Trophoblast cell (in vitro differentiated cells and primary cell): ENCODE measurements around the gene FCER2.
A peak's percentile ranks its signal among the peaks of the same experiment; 100 is the strongest.

ENCODE experiments used
- DNase-seq, 2 donors: peaks; one replicate each; pipeline ENCODE4 v3.0.0-alpha.2; 2016
- H2AFZ ChIP-seq: 2 replicates; pipeline ENCODE4 v1.6.1; 2013; ENCODE audit warnings: low read length, moderate library complexity, mild to moderate bottlenecking; ENCODE audit not compliant: insufficient read depth, poor library complexity
- H2AK5ac ChIP-seq: 2 replicates; pipeline ENCODE4 v1.6.1; 2013; ENCODE audit warnings: mild to moderate bottlenecking, low read length
- H2BK120ac ChIP-seq: 2 replicates; pipeline ENCODE4 v1.6.1; 2013; ENCODE audit warnings: low read length, mild to moderate bottlenecking, moderate library complexity; ENCODE audit not compliant: insufficient read depth, poor library complexity
- H2BK12ac ChIP-seq: 2 replicates; pipeline ENCODE4 v1.6.1; 2013; ENCODE audit warnings: mild to moderate bottlenecking, low read length, moderate library complexity
- H2BK5ac ChIP-seq: 2 replicates; pipeline ENCODE4 v1.6.1; 2013; ENCODE audit warnings: low read length, low read depth, moderate library complexity, mild to moderate bottlenecking; ENCODE audit not compliant: poor library complexity
- H3K14ac ChIP-seq: 2 replicates; pipeline ENCODE4 v1.6.1; 2013; ENCODE audit warnings: mild to moderate bottlenecking, low read length
- H3K18ac ChIP-seq: 2 replicates; pipeline ENCODE4 v1.6.1; 2013; ENCODE audit warnings: mild to moderate bottlenecking, low read length
- H3K23ac ChIP-seq: 2 replicates; pipeline ENCODE4 v1.6.1; 2013; ENCODE audit warnings: low read length
- H3K27ac ChIP-seq: 2 replicates; pipeline ENCODE4 v1.5.1; 2013; ENCODE audit warnings: low read depth, mild to moderate bottlenecking, inconsistent platforms, low read length, moderate library complexity
- H3K27me3 ChIP-seq: 2 replicates; pipeline ENCODE4 v1.6.1; 2013; ENCODE audit warnings: inconsistent platforms, mild to moderate bottlenecking, low read length, moderate library complexity; ENCODE audit not compliant: insufficient read depth
- H3K36me3 ChIP-seq, 2 experiments: 1 replicate in 1 of 2; 2 replicates in 1 of 2; pipeline ENCODE4 v1.6.1; 2013; ENCODE audit warnings: low read length in 2 of 2, mild to moderate bottlenecking in 2 of 2, moderate library complexity in 1 of 2; ENCODE audit not compliant: insufficient read depth in 2 of 2, control insufficient read depth in 1 of 2
- H3K4ac ChIP-seq: 2 replicates; pipeline ENCODE4 v1.6.1; 2013; ENCODE audit warnings: low read depth, mild to moderate bottlenecking, low read length, moderate library complexity
- H3K4me1 ChIP-seq, 2 experiments: 1 replicate in 1 of 2; 2 replicates in 1 of 2; pipeline ENCODE4 v1.6.1; 2013; ENCODE audit warnings: low read length in 2 of 2, mild to moderate bottlenecking in 2 of 2, moderate library complexity in 1 of 2; ENCODE audit not compliant: insufficient read depth in 2 of 2, control insufficient read depth in 1 of 2
- H3K4me2 ChIP-seq: 2 replicates; pipeline ENCODE4 v1.6.1; 2013; ENCODE audit warnings: inconsistent platforms, mild to moderate bottlenecking, low read length, moderate library complexity
- H3K4me3 ChIP-seq: 2 replicates; pipeline ENCODE4 v1.5.1; 2013; ENCODE audit warnings: mild to moderate bottlenecking, low read depth, low read length, inconsistent platforms
- H3K79me1 ChIP-seq: one replicate; pipeline ENCODE4 v1.6.1; 2013; ENCODE audit warnings: low read length
- H3K79me2 ChIP-seq: 2 replicates; pipeline ENCODE4 v1.6.1; 2013; ENCODE audit warnings: low read length, mild to moderate bottlenecking; ENCODE audit not compliant: control insufficient read depth, insufficient read depth, poor library complexity
- H3K9ac ChIP-seq: 2 replicates; pipeline ENCODE4 v1.6.1; 2013; ENCODE audit warnings: mild to moderate bottlenecking, low read length
- H3K9me3 ChIP-seq: 2 replicates; pipeline ENCODE4 v1.6.1; 2013; ENCODE audit warnings: low read depth, mild to moderate bottlenecking, control low read depth, inconsistent platforms, low read length; ENCODE audit not compliant: insufficient read depth
- H4K12ac ChIP-seq: 2 replicates; pipeline ENCODE4 v1.6.1; 2013; ENCODE audit warnings: low read depth, mild to moderate bottlenecking, low read length, moderate library complexity
- H4K8ac ChIP-seq: 2 replicates; pipeline ENCODE4 v1.6.1; 2013; ENCODE audit warnings: low read depth, mild to moderate bottlenecking, low read length, moderate library complexity
- H4K91ac ChIP-seq: one replicate; pipeline ENCODE4 v1.6.1; 2013; ENCODE audit warnings: low read depth, mild to moderate bottlenecking, low read length, moderate library complexity
- WGBS: extraction: QIAGEN DNeasy Blood & Tissue Kit; methylation state at CpG from one replicate; pipeline ENCODE4 v1.1.7; 2013; ENCODE audit warnings: missing lambda C conversion rate; ENCODE audit not compliant: insufficient read length, insufficient coverage; ENCODE audit errors: extremely low coverage; 5-methylcytosine and 5-hydroxymethylcytosine counted together

Gene FCER2

DNA sequence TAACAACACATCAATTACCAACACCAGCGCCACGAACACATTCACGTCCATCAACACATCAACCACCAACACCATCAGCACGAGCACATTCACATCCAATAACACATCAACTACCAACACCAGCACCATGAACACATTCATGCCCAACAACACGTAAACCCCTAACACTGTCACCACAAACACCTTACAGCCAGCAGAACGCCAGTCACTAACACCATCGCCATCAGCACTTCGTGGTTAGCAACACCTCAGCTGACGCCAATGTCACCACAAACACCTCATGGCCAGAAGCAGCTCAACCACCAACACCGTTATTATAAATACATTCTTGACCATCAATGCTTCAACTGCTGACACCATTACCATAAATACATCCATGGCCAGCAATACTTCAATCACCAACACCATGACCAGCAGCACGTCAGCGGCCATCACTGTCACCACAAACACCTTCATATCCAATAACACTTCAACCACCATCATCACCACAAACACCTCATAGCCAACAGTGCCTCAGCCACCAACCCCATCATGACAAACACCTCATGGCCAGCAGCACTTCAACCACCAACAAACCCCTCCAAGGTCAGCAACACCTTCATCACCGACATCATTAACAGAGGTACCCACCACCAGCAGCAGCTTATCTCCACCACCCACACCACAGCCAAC is 9.4 kb downstream of the FCER2 start:
- Histone ChIP-seq H3K36me3 (no peaks in the 10 kb centered on the region), H4K91ac (no peak overlapping the region), H2BK12ac (no peak overlapping the region), H3K4me1 (no peaks in the 10 kb centered on the region), H3K27ac (no peak overlapping the region), H2AFZ (no peak overlapping the region), H3K4me2 (no peak overlapping the region), H4K8ac (no peak overlapping the region), H3K9ac (no peak overlapping the region), H3K79me2 (no peaks in the 10 kb centered on the region), H2BK5ac (no peak overlapping the region), H3K4me3 (no peak overlapping the region), H4K12ac (no peak overlapping the region), H2BK120ac (no peak overlapping the region), H2AK5ac (no peak overlapping the region), H3K79me1 (no peaks in the 10 kb centered on the region), H3K27me3 (no peaks in the 10 kb centered on the region), H3K18ac (no peak overlapping the region), H3K4ac (no peak overlapping the region), H3K9me3 (peaks cover 11% of the 10 kb centered on the region), H3K23ac (no peak overlapping the region), H3K14ac (no peak overlapping the region)
- no CpG with 5 or more reads among the region's 13 CpGs for WGBS
- DNase-seq: no peak

DNA sequence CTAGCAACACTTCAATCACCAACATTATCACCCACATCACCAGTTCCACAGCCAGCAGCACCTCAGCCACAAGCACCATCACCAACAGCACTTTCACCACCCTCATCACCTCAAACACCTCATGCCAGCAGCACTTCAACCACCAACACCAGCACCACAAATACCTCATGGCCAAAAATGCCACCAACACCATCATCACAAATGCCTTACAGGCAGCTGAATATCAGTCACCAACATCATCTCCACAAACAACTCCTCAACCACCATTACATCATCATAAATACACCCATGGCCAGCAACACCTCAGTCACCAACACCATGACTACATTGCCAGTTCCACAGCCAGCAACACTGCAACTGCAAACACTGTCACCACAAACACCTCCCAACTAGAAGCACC is 10.4 kb downstream of the FCER2 start:
- Histone ChIP-seq H3K79me1 (no peaks in the 10 kb centered on the region), H2BK5ac (no peak overlapping the region), H2AK5ac (no peak overlapping the region), H3K4me3 (peak overlapping the region; percentile 12), H3K27ac (no peak overlapping the region), H3K18ac (no peak overlapping the region), H2BK120ac (no peak overlapping the region), H3K27me3 (no peaks in the 10 kb centered on the region), H3K9me3 (peaks cover 11% of the 10 kb centered on the region), H3K79me2 (no peaks in the 10 kb centered on the region), H4K12ac (no peak overlapping the region), H3K4me1 (no peaks in the 10 kb centered on the region), H2BK12ac (no peak overlapping the region), H3K4me2 (no peak overlapping the region), H3K9ac (no peak overlapping the region), H3K36me3 (no peaks in the 10 kb centered on the region), H3K14ac (no peak overlapping the region), H3K4ac (no peak overlapping the region), H4K91ac (no peak overlapping the region), H2AFZ (no peak overlapping the region), H4K8ac (no peak overlapping the region), H3K23ac (no peak overlapping the region)
- no peak for DNase-seq

DNA sequence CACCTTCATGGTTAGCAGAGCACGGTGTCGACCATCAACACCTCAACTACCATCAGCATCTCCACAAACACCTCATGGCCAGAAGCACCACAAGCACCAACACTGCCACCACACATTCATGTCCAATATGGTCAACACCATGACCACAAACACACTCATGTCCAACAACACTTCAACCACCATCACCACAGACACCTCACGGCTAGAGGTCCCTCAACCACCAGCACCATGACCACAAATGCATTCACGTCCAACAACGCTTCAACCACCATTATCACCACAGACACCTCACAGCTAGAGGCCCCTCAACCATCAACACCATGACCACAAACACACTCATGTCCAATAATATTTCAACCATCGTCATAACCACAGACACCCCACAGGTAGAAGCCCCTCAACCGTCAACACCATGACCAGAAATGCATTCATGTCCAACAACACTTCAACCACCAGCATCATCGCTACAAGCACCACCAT is 11.1 kb downstream of the FCER2 start:
- H3K4ac ChIP-seq: no peak overlapping the region
- H4K8ac ChIP-seq: no peak overlapping the region
- no peak overlapping the region for H4K12ac ChIP-seq
- H4K91ac ChIP-seq: no peak overlapping the region
- no peak overlapping the region for H2BK12ac ChIP-seq
- H2BK120ac ChIP-seq: no peak overlapping the region
- no peak overlapping the region for H3K23ac ChIP-seq
- H3K9ac ChIP-seq: no peak overlapping the region
- H2BK5ac ChIP-seq: no peak overlapping the region
- no peak overlapping the region for H3K14ac ChIP-seq
- H3K18ac ChIP-seq: no peak overlapping the region
- H3K27me3 ChIP-seq: no peaks in the 10 kb centered on the region
- no peak overlapping the region for H3K4me3 ChIP-seq
- H3K79me1 ChIP-seq: no peaks in the 10 kb centered on the region
- no peaks in the 10 kb centered on the region for H3K36me3 ChIP-seq
- H2AFZ ChIP-seq: no peak overlapping the region
- WGBS: no CpG with 5 or more reads among the region's 8 CpGs
- H3K79me2 ChIP-seq: no peaks in the 10 kb centered on the region
- peaks cover under 1 to 3% of the 10 kb centered on the region in 2 experiments for H3K4me1 ChIP-seq
- no peak overlapping the region for H3K27ac ChIP-seq
- H3K4me2 ChIP-seq: no peak overlapping the region
- DNase-seq: no peak
- H3K9me3 ChIP-seq: peaks cover 11% of the 10 kb centered on the region
- no peak overlapping the region for H2AK5ac ChIP-seq

DNA sequence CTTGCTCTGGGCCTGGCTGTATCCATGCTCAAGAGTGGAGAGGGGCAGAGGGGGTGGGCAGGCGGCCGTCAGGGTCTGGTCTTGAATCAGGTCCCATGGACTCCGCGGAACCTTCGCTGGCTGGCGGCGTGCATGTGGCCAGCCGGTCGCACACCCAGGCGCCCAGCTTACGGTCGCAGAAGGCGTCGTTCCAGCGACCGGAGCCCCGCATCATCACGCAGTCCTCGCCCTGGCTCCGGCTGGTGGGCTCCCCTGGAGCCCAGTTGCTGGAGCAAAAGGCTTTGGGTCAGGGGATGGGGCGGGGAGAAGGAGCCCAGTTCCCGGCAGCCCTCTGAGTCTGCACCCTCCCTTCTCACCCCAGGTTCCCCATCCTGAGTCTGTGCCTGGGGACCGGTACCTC is 12.8 kb downstream of the FCER2 start:
- no peak overlapping the region for H2BK120ac ChIP-seq
- no peaks in the 10 kb centered on the region for H3K79me2 ChIP-seq
- H3K9ac ChIP-seq: no peak overlapping the region
- H3K79me1 ChIP-seq: peaks cover 2% of the 10 kb centered on the region
- no peak overlapping the region for H4K12ac ChIP-seq
- no peak overlapping the region for H3K4me3 ChIP-seq
- H4K8ac ChIP-seq: no peak overlapping the region
- peaks cover 6 to 8% of the 10 kb centered on the region in 2 experiments for H3K4me1 ChIP-seq
- no peak for DNase-seq
- no peak overlapping the region for H3K4ac ChIP-seq
- no peak overlapping the region for H3K14ac ChIP-seq
- H2BK12ac ChIP-seq: no peak overlapping the region
- H2AFZ ChIP-seq: no peak overlapping the region
- no peak overlapping the region for H2BK5ac ChIP-seq
- no peak overlapping the region for H3K27ac ChIP-seq
- no peak overlapping the region for H3K4me2 ChIP-seq
- no peak overlapping the region for H4K91ac ChIP-seq
- H3K36me3 ChIP-seq: no peaks in the 10 kb centered on the region
- H2AK5ac ChIP-seq: no peak overlapping the region
- H3K18ac ChIP-seq: no peak overlapping the region
- H3K9me3 ChIP-seq: peaks cover 11% of the 10 kb centered on the region
- no peak overlapping the region for H3K23ac ChIP-seq
- no peaks in the 10 kb centered on the region for H3K27me3 ChIP-seq
- WGBS: no CpG with 5 or more reads among the region's 23 CpGs
